Neural cell (in vitro differentiated cells): Measurements from ENCODE around the gene ASIP.

Experiments used
- EP300 ChIP-seq: fragments of 450-650 bp; conservative IDR thresholded peaks from 2 replicates; pipeline ENCODE4 v1.6.1; 2014; ENCODE audit warnings: antibody characterized with exemption, mild to moderate bottlenecking, moderate library complexity; ENCODE audit not compliant: poor library complexity, severe bottlenecking
- EZH2 ChIP-seq: fragments of 200-600, 300-800 bp; shearing (Covaris generic), sonication (generic); IDR thresholded peaks from 2 replicates; pipeline ENCODE4 v1.6.1; 2014; ENCODE audit warnings: antibody characterized with exemption, low read length, borderline replicate concordance, mild to moderate bottlenecking; ENCODE audit not compliant: insufficient read depth, poor library complexity, severe bottlenecking
- POLR2AphosphoS5 ChIP-seq: IDR thresholded peaks from 2 replicates; pipeline ENCODE4 v1.6.1; 2012
- RAD21 ChIP-seq: fragments of 450-650 bp; conservative IDR thresholded peaks from 2 replicates; pipeline ENCODE4 v1.6.1; 2014; ENCODE audit warnings: antibody characterized with exemption, mild to moderate bottlenecking, moderate library complexity
- TF ChIP-seq, protein P1 (sequence below): fragments of 450-650 bp; IDR thresholded peaks from 2 replicates; pipeline ENCODE4 v1.5.1; 2014; ENCODE audit warnings: antibody characterized with exemption, mild to moderate bottlenecking, moderate library complexity; ENCODE audit not compliant: poor library complexity, severe bottlenecking
- TF ChIP-seq, protein P2 (sequence below): IDR thresholded peaks from 2 replicates; pipeline ENCODE4 v1.6.1; 2012; ENCODE audit warnings: borderline replicate concordance

DNA sequence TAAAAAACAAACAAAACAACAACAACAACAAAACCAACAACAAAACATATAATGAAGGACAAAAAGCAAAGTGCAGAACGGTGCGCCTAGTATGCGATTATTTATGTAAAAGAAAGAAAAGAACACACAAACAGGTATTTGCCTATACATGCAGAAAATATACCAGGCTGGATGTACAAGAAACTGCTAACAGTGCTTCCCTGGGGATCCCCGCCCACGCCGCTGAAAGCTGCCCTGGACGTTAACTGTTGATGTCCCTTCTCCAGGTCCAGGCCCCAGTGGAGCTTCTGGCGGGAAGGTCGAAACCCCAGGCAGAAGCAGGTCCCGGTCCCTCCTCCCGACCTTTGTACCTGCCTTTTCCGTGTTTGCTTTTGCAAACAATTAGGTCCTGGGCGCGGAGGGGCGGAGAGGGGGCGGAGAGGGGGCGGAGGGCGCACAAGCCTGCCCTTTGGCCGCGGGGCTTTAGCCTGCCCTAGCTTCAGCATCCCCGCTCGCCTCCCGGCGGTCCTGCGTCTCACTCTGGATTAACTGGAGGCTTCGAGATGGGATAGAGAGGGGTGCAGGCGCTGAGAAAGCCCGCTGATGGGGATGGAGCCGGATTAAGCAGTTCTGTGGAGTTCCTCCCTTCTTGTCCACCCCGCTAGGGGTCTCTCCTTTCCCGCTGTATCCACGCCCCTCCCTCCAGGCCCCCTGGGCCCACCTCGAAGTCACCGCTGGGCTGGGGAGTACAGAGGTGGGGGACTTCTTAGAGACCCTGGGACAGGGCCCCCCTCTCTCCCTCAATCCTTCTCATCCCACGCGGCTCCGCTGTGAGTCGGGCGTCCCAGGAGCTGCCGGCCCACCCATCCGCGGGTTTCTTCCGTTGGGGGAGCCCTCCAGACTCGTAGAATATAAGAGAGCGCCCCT is 70.1 kb downstream of the ASIP start:
- TF ChIP-seq, protein P1, sequence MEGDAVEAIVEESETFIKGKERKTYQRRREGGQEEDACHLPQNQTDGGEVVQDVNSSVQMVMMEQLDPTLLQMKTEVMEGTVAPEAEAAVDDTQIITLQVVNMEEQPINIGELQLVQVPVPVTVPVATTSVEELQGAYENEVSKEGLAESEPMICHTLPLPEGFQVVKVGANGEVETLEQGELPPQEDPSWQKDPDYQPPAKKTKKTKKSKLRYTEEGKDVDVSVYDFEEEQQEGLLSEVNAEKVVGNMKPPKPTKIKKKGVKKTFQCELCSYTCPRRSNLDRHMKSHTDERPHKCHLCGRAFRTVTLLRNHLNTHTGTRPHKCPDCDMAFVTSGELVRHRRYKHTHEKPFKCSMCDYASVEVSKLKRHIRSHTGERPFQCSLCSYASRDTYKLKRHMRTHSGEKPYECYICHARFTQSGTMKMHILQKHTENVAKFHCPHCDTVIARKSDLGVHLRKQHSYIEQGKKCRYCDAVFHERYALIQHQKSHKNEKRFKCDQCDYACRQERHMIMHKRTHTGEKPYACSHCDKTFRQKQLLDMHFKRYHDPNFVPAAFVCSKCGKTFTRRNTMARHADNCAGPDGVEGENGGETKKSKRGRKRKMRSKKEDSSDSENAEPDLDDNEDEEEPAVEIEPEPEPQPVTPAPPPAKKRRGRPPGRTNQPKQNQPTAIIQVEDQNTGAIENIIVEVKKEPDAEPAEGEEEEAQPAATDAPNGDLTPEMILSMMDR, result peak; percentile 15
- TF ChIP-seq EZH2 (no peak), POLR2AphosphoS5 (no peak), EP300 (no peak), RAD21 (no peak)
- TF ChIP-seq, protein P2, sequence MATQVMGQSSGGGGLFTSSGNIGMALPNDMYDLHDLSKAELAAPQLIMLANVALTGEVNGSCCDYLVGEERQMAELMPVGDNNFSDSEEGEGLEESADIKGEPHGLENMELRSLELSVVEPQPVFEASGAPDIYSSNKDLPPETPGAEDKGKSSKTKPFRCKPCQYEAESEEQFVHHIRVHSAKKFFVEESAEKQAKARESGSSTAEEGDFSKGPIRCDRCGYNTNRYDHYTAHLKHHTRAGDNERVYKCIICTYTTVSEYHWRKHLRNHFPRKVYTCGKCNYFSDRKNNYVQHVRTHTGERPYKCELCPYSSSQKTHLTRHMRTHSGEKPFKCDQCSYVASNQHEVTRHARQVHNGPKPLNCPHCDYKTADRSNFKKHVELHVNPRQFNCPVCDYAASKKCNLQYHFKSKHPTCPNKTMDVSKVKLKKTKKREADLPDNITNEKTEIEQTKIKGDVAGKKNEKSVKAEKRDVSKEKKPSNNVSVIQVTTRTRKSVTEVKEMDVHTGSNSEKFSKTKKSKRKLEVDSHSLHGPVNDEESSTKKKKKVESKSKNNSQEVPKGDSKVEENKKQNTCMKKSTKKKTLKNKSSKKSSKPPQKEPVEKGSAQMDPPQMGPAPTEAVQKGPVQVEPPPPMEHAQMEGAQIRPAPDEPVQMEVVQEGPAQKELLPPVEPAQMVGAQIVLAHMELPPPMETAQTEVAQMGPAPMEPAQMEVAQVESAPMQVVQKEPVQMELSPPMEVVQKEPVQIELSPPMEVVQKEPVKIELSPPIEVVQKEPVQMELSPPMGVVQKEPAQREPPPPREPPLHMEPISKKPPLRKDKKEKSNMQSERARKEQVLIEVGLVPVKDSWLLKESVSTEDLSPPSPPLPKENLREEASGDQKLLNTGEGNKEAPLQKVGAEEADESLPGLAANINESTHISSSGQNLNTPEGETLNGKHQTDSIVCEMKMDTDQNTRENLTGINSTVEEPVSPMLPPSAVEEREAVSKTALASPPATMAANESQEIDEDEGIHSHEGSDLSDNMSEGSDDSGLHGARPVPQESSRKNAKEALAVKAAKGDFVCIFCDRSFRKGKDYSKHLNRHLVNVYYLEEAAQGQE, result no peak
